ENCODE results near the gene NCAN. TPM values are rescaled to one million over a fixed set of nuclear protein-coding genes. Genes with fewer than 3 reads are reported as not detected.

Gene NCAN
- total and polyA plus RNA-seq, 8 donors = 0.03 to 0.14 (median 0.09) TPM; not detected in 2

DNA sequence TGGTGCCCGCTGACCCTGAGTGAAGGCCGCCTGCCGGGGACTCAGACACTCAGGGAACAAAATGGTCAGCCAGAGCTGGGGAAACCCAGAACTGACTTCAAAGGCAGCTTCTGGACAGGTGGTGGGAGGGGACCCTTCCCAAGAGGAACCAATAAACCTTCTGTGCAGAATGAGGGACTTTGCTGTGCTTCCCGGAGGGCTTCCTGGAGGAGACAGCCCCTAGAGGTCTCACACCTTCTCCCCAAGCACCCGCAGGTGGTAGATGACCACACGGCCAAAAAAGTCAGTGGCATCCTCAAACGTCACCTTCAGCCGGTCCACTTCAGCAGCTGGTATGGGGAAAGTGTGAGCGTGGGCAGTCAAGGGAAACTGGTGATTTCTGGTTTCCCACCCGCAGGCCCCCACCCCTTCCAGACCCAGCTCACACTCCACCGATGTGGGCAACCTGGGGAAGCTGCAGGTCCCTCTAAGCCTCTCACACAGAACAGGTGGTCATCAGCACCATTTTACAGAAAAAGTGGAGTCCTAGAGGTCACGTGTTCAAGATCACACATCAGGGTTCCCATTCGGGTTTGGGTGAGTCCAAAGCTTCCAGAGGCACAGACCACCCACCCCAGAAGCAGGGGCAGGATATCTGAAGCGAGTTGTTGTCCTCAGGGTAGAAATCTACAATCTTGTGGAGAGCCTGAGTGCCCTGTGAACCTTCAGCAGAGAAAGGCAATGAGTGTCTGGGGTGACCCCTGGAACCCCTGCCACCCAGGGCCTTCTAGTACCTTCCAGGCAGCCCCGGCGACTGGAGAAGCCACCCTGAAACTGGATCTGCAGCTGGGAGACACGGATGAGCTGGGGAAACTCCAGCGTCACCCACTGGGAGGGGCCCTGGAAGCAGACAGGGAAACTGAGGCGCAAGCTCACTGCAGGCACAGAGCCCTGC is 9.8 kb upstream of the NCAN start:
- DNase-seq (no peak), ATAC-seq (no peak)
- Histone ChIP-seq H3K36me3 (peaks cover 0 to 44% of the 10 kb centered on the region in 2 donors), H3K9me3 (no peaks in the 10 kb centered on the region), H3K27ac (peak overlapping the region in 1 of 2 donors; percentile 82), H3K27me3 (peaks cover 0 to 9% of the 10 kb centered on the region in 2 donors), H3K4me1 (peaks cover 4 to 13% of the 10 kb centered on the region in 2 donors), H3K4me3 (peak overlapping the region; percentile 60 to 82)
- TF ChIP-seq CTCF (IDR thresholded peaks at IDR 0.05) = no peak
- intact Hi-C loops (cut with DNase I) = no loop called here

- Histone ChIP-seq H3K27ac (peak overlapping the region in 1 of 2 donors; percentile 82), H3K4me1 (peaks cover 4 to 13% of the 10 kb centered on the region in 2 donors), H3K27me3 (peaks cover 0 to 9% of the 10 kb centered on the region in 2 donors), H3K4me3 (peak overlapping the region; percentile 60 to 82), H3K9me3 (no peaks in the 10 kb centered on the region), H3K36me3 (peaks cover 0 to 37% of the 10 kb centered on the region in 2 donors)
- ATAC-seq (no peak), DNase-seq (no peak)
- intact Hi-C loops (cut with DNase I) = no loop called here
- no peak for TF ChIP-seq CTCF (IDR thresholded peaks at IDR 0.05)
Observed at GRCh38 chr19:19202707-19203011, 9.1 kb upstream of the NCAN start.

DNA sequence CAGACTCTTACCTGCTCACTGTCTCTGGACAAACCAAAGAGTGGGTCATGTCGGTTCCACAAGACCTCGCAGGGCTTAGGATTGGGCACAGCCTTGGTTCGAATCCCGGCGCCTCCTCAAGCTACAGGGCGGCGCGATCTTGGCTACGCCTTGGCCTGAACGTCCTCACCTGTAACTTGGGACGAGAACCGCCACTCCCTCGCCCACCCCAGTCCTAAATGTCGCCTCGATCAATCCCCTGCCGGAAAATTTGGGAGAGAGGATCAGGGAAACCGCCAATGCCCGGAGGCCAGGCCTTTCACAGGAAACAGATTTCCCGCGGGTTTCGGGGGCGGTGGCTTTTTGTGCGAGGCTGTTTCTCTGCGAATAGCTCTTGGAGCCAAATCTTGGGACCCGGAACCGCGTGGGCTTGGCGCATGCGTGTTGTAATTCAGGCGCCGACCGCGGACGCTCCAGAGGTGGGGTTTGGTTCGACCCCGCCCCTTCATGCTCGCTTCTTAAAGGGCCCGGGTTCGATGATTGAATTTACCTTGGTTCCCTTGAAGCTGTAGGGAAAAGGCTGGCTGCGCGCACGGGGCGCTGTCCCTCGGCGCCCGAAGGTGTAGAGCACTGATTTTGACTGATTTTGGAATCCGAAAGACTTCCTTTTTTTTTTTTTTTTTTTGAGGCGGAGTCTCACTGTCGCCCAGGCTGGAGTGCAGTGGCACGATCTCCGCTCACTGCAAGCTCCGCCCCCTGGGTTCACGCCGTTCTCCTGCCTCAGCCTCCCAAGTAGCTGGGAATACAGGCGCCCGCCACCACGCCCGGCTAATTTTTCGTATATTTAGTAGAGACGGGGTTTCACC is 8.5 kb upstream of the NCAN start, which contains the start of gene NR2C2AP:
Gene NR2C2AP, minus strand, starts transcription at position 403 of the 845 bp plus-strand sequence. Its CDS starts 354 bp downstream, at position 49.
- ATAC-seq (peak; percentile 95), DNase-seq (peak; percentile 76 to 96 (median 92))
- Histone ChIP-seq H3K4me3 (peak within 1 kb of the TSS; percentile 60 to 82), H3K4me1 (peaks cover 4 to 13% of the 10 kb centered on the region in 2 donors), H3K27me3 (peaks cover 0 to 11% of the 10 kb centered on the region in 2 donors), H3K27ac (peak within 1 kb of the TSS; percentile 19 to 82), H3K36me3 (peaks cover 0 to 32% of the 10 kb centered on the region in 2 donors), H3K9me3 (no peaks in the 10 kb centered on the region)
- TF ChIP-seq CTCF (IDR thresholded peaks at IDR 0.05) = peak in 1 of 2 donors; percentile 14
- intact Hi-C loops (cut with DNase I) = no loop called here

- no peak for TF ChIP-seq CTCF (IDR thresholded peaks at IDR 0.05)
- ATAC-seq (no peak), DNase-seq (no peak)
- H3K36me3 ChIP-seq = peaks cover 0 to 22% of the 10 kb centered on the region in 2 donors
- no peak overlapping the region for H3K27ac ChIP-seq
- H3K27me3 ChIP-seq = peaks cover 0 to 21% of the 10 kb centered on the region in 2 donors
- H3K9me3 ChIP-seq = no peaks in the 10 kb centered on the region
- H3K4me1 ChIP-seq = peaks cover 4 to 13% of the 10 kb centered on the region in 2 donors
- intact Hi-C loops (cut with DNase I) = no loop called here
- no peak overlapping the region for H3K4me3 ChIP-seq
Observed at GRCh38 chr19:19204181-19204580, 7.6 kb upstream of the NCAN start.

All from left lung (tissue), 10 donors.